Sigmoid colon (tissue), 7 donors: ENCODE measurements around the gene USH1G. TPM values are rescaled to one million over a fixed set of nuclear protein-coding genes. Genes with fewer than 3 reads are reported as not detected.

Source experiments
- DNase-seq: peaks from one replicate; pipeline ENCODE4 v3.0.0-alpha.2; 2019
- H3K27ac ChIP-seq, 4 donors: fragments of 200-600 bp; sonication (generic); one replicate each; pipeline ENCODE4 v1.5.1; 2016 to 2019; ENCODE audit warnings: mild to moderate bottlenecking in 1 of 4
- H3K27me3 ChIP-seq, 3 donors: fragments of 200-600 bp; sonication (generic); one replicate each; pipeline ENCODE4 v1.5.1; 2019; ENCODE audit warnings: mild to moderate bottlenecking in 1 of 3
- H3K36me3 ChIP-seq, 4 donors: fragments of 200-600 bp; sonication (generic); one replicate each; pipeline ENCODE4 v1.5.1; 2016 to 2019
- H3K4me1 ChIP-seq, 4 donors: fragments of 200-600 bp; sonication (generic); one replicate each; pipeline ENCODE4 v1.5.1; 2017 to 2019
- H3K4me3 ChIP-seq, 4 donors: fragments of 200-600 bp; sonication (generic); one replicate each; pipeline ENCODE4 v1.5.1; 2017 to 2019; ENCODE audit warnings: mild to moderate bottlenecking in 2 of 4, moderate library complexity in 1 of 4
- H3K9me3 ChIP-seq, 4 donors: fragments of 200-600 bp in 3 of 4; sonication (generic) in 3 of 4; one replicate each; pipeline versions ENCODE4 v1.5.1 to v1.6.1; 2013 to 2019
- EP300 ChIP-seq, 4 donors: sonication (generic); formaldehyde crosslinking; IDR thresholded peaks; one replicate each; pipeline ENCODE4 v1.6.1; 2017; ENCODE audit warnings: antibody characterized with exemption in 4 of 4
- POLR2A ChIP-seq, 2 donors: fragments of 450-650 bp; IDR thresholded peaks; one replicate each; pipeline ENCODE4 v1.6.1; 2016; ENCODE audit warnings: antibody characterized with exemption in 2 of 2, mild to moderate bottlenecking in 2 of 2, moderate library complexity in 2 of 2
- POLR2AphosphoS5 ChIP-seq, 4 donors: sonication (generic); formaldehyde crosslinking; IDR thresholded peaks; one replicate each; pipeline ENCODE4 v1.6.1; 2017; ENCODE audit warnings: antibody characterized with exemption in 4 of 4
- WGBS, 2 donors: extraction: QIAGEN DNeasy Blood & Tissue Kit; methylation state at CpG; one replicate each; pipeline ENCODE4 v1.1.7; 2013; 5-methylcytosine and 5-hydroxymethylcytosine counted together
- intact Hi-C: fragments of 100-400 bp; cut with DNase I; formaldehyde crosslinking; loops from one replicate; pipeline ENCODE4 v1.15.1; 2023
- polyA plus RNA-seq, 3 donors: library from polyadenylated mRNA; stranded (reverse); fragments of 200-250 nt; gene quantifications; one replicate each; pipeline ENCODE4 v1.2.3, GENCODE V29; 2013
- total RNA-seq, 4 donors: library from RNA; depleted of rRNA; stranded (reverse); fragments of >200 nt; gene quantifications; one replicate each; pipeline ENCODE4 v1.1.0, GENCODE V29; 2016
- TF ChIP-seq, protein P1 (sequence below), 4 experiments: fragments of 450-650 bp in 3 of 4; fragments of 200-600 bp in 1 of 4; IDR thresholded peaks; one replicate each; pipeline ENCODE4 v1.5.1; 2016 to 2019; ENCODE audit warnings: antibody characterized with exemption in 4 of 4, mild to moderate bottlenecking in 3 of 4, moderate library complexity in 2 of 4
- donor health status: healthy with polysubstance abuse.
- donor health status: Bipolar disorder and iron deficiency.
- donor health status: healthy.

The USH1G gene
- total and polyA plus RNA-seq, 7 donors, result 0.09 TPM; not detected in 6

DNA sequence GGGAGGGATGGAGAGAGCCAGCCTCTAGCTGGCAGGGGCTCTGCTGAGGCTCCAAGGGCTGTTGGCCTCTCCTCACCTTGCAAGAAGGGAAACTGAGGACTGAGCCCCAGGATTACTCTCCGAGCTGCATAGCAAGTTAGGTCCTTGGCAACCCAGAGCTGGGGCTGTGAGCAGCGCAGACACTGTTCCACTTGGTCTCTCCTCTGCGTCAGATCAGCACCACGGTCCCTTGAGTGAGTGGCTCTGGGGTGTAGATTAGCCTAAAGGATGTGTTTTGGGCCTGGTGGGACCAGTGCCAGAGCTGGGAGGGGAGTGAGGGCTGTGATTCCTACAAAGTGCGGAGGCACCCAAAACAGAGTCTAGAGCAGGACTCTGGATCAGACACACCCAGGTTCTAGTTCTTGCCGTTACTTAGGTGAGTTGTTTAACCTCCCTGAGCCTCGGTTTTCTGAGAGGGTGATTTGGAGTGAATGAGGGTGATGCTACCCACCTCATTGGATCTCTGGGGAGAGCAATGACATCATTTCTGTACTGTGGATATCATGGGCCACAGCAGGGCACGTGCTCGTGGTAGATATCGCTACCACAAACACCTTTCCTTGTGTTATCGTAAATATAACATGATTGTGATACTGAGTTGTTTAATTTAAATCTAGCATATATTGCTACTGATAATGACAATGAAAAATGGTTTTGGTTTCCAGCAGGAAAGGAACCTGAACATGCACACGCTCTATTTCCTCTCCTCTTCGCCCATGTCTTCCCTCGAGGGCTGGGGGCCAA, 21.5 kb downstream of the USH1G start:
- 58 to 75% methylated on average over 14 of the region's 14 CpGs for WGBS, 2 donors
- DNase-seq, result no peak
- TF ChIP-seq POLR2AphosphoS5 (IDR thresholded peaks at IDR 0.05) (no peak), EP300 (IDR thresholded peaks at IDR 0.05) (no peak), POLR2A (IDR thresholded peaks at IDR 0.05) (no peak)
- TF ChIP-seq, protein P1, sequence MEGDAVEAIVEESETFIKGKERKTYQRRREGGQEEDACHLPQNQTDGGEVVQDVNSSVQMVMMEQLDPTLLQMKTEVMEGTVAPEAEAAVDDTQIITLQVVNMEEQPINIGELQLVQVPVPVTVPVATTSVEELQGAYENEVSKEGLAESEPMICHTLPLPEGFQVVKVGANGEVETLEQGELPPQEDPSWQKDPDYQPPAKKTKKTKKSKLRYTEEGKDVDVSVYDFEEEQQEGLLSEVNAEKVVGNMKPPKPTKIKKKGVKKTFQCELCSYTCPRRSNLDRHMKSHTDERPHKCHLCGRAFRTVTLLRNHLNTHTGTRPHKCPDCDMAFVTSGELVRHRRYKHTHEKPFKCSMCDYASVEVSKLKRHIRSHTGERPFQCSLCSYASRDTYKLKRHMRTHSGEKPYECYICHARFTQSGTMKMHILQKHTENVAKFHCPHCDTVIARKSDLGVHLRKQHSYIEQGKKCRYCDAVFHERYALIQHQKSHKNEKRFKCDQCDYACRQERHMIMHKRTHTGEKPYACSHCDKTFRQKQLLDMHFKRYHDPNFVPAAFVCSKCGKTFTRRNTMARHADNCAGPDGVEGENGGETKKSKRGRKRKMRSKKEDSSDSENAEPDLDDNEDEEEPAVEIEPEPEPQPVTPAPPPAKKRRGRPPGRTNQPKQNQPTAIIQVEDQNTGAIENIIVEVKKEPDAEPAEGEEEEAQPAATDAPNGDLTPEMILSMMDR (IDR thresholded peaks at IDR 0.05), result no peak
- Histone ChIP-seq H3K36me3 (no peaks in the 10 kb centered on the region), H3K27ac (no peak overlapping the region), H3K4me1 (no peaks in the 10 kb centered on the region), H3K27me3 (peaks cover 0 to 17% (median 7%) of the 10 kb centered on the region in 3 donors), H3K9me3 (no peaks in the 10 kb centered on the region), H3K4me3 (no peak overlapping the region)
- intact Hi-C loops, result no loop called here

DNA sequence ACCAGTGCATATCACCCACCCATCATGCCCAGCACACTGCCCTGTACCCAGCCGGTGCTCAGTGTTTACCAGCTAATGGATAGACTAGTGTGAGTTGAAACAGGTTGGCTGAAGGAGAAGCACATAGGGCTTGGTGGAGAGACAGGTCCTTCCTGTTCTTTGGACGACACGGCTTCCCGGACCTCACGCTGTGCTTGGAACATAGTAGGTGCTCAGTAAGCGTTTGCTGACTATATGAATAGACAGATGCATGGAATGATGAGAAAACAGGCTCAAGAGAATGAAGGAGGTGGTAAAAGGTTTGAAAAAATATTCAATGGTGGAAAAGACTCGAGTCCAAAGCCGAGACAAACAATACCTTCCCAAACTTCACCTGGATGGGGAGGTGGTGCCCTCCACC, 22.8 kb downstream of the USH1G start:
- DNase-seq, result no peak
- H3K4me1 ChIP-seq, result no peaks in the 10 kb centered on the region
- H3K9me3 ChIP-seq, result no peaks in the 10 kb centered on the region
- H3K27me3 ChIP-seq, result peaks cover 0 to 30% (median 7%) of the 10 kb centered on the region in 3 donors
- TF ChIP-seq POLR2AphosphoS5 (IDR thresholded peaks at IDR 0.05) (no peak), EP300 (IDR thresholded peaks at IDR 0.05) (no peak), POLR2A (IDR thresholded peaks at IDR 0.05) (no peak)
- TF ChIP-seq, protein P1 (IDR thresholded peaks at IDR 0.05), result no peak
- no peak overlapping the region for H3K4me3 ChIP-seq
- no peak overlapping the region for H3K27ac ChIP-seq
- 87 to 88% methylated on average over 8 of the region's 8 CpGs for WGBS, 2 donors
- H3K36me3 ChIP-seq, result no peaks in the 10 kb centered on the region
- intact Hi-C loops, result no loop called here

DNA sequence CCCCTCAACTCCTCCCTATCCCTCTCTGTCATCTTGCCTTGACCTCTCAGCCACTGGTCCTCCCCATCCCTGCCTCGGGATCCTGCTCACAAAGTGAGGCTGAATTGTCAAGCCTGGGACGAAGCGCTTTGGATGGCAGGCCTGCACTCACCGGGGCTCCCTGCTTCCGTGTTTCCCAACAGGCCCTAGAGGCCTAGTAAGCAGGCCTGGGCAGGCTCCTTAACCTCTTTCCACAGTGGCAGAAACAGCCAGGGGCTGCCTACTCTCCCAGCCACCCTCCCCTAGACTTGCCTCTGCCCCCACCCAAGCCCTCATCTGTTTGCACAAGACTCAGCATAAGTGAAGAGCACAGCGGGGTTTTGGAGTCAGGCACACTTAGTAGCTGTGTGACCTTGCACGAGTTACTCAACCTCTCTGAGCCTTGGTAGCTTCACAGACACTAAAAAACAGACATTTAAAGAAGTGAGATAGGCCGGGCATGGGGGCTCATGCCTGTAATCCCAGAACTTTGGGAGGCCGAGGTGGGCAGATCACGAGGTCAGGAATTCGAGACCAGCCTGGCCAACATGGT, 24.6 kb downstream of the USH1G start:
- Histone ChIP-seq H3K4me3 (no peak overlapping the region), H3K27ac (no peak overlapping the region), H3K27me3 (peaks cover 11 to 32% (median 17%) of the 10 kb centered on the region in 3 donors), H3K9me3 (no peaks in the 10 kb centered on the region), H3K36me3 (no peaks in the 10 kb centered on the region), H3K4me1 (peaks cover 0 to 7% (median 4%) of the 10 kb centered on the region in 4 donors)
- 88 to 89% methylated on average over 11 of the region's 11 CpGs for WGBS, 2 donors
- no peak for DNase-seq
- intact Hi-C loops, result no loop called here
- TF ChIP-seq POLR2A (IDR thresholded peaks at IDR 0.05) (no peak), EP300 (IDR thresholded peaks at IDR 0.05) (no peak), POLR2AphosphoS5 (IDR thresholded peaks at IDR 0.05) (no peak)

DNA sequence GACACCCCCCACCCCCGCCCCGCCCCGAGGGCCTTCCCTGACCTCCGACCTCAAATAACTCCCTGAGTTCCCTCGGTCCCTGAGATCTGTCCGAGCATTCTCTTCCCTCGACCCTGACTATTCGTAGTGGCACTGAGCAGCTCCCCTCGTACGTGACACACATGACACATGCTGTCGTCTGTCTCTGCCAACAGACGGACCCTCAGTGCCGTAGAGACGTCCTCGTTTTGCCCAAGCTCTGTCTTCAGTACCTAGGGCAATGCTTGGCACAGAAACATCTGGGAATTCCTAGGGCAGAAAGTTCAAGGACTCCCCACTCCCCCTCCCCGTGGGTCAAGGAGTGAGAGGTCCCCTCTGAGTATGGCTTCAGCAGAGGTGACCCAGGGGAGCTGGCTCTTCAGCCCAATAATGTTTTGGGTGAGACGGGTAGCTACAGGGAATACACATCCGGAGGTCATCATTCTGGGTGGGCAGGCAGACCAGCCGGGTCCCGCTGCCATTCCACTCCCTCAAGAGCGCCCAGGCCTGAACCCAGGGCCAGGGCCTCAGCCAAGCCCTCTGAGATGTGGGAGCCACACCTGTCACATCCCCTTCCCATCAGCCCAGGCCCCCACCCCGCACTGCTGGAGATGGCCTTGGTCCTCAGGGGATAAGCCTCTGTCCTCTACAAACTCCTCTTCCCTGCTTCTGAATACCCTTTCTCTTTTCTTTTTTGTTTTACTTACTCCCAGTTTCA, 29.0 kb downstream of the USH1G start:
- TF ChIP-seq, protein P1 (IDR thresholded peaks at IDR 0.05), result no peak
- peaks cover 0 to 13% (median 11%) of the 10 kb centered on the region in 4 donors for H3K4me1 ChIP-seq
- peaks cover 20 to 60% (median 30%) of the 10 kb centered on the region in 3 donors for H3K27me3 ChIP-seq
- DNase-seq, result no peak
- peak overlapping the region in 2 of 4 donors; percentile 36 to 37 for H3K4me3 ChIP-seq
- 21 to 32% methylated on average over 22 of the region's 22 CpGs for WGBS, 2 donors
- intact Hi-C loops, result no loop called here
- no peaks in the 10 kb centered on the region for H3K36me3 ChIP-seq
- no peaks in the 10 kb centered on the region for H3K9me3 ChIP-seq
- no peak overlapping the region for H3K27ac ChIP-seq
